ENCODE data around the gene SLX9.
A peak's percentile ranks its signal among the peaks of the same experiment; 100 is the strongest.
"Not testable (repeated sequence)": the region's sequence is repeated elsewhere in the genome, so short reads cannot be mapped to it uniquely, and the experiment has no call there.

Gene SLX9

DNA sequence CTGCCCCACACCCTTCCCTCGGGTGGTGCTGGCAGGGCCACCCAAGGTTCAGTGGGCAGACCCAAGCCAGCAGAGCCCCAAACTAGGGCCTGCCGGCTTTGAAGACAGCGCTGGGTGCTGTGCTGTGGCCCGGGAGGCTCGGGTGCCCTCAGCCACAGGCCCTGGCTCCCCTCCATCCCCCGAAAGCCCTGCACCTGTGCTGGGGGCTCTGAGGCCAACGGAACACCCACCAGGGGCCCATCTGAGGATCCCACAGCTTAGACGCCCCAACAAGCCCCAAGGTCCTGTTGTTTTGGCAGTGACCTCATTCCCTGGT lies 27.7 kb upstream of the SLX9 start:
- TF ChIP-seq ZFX (IDR thresholded peaks at IDR 0.05) = no peak
- TF ChIP-seq, protein P1, sequence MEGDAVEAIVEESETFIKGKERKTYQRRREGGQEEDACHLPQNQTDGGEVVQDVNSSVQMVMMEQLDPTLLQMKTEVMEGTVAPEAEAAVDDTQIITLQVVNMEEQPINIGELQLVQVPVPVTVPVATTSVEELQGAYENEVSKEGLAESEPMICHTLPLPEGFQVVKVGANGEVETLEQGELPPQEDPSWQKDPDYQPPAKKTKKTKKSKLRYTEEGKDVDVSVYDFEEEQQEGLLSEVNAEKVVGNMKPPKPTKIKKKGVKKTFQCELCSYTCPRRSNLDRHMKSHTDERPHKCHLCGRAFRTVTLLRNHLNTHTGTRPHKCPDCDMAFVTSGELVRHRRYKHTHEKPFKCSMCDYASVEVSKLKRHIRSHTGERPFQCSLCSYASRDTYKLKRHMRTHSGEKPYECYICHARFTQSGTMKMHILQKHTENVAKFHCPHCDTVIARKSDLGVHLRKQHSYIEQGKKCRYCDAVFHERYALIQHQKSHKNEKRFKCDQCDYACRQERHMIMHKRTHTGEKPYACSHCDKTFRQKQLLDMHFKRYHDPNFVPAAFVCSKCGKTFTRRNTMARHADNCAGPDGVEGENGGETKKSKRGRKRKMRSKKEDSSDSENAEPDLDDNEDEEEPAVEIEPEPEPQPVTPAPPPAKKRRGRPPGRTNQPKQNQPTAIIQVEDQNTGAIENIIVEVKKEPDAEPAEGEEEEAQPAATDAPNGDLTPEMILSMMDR (conservative IDR thresholded peaks at IDR 0.05) = no peak

DNA sequence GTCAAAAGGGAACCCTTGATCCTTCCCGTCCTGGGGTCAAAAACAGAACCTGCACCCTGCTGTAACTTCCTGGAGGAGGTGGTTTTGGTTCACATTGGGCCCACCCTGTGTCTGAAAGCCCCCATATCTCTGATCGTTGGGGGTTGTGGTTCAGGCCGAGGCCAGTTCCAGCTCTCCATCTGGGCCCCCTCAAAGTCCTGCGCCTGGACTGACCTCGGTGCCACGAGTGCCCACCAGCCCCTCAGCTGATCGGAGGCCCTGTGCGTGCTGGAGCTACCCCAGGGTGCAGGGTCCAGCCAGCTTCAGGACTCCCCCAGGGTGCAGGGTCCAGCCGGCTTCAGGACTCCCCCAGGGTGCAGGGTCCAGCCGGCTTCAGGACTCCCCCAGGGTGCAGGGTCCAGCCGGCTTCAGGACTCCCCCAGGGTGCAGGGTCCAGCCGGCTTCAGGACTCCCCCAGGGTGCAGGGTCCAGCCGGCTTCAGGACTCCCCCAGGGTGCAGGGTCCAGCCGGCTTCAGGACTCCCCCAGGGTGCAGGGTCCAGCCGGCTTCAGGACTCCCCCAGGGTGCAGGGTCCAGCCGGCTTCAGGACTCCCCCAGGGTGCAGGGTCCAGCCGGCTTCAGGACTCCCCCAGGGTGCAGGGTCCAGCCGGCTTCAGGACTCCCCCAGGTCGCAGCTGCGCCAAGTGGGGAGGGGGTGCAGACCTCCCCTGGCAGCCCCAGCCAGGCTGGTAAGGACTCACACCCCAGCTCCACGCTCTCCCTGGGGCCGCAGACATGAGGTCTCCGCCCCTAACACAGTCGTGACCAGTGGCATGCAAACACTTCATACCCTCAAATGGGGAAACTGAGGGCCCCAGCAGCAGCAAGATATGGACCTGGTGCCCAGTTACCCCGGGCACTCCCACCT lies 27.1 kb upstream of the SLX9 start:
- H3K27ac ChIP-seq = not testable (repeated sequence)

More for the DNA sequence above, 27.7 kb upstream of the SLX9 start:
- H3K27ac ChIP-seq = peak overlapping the region; percentile 71; the same call in 1 of the 2 replicates

DNA sequence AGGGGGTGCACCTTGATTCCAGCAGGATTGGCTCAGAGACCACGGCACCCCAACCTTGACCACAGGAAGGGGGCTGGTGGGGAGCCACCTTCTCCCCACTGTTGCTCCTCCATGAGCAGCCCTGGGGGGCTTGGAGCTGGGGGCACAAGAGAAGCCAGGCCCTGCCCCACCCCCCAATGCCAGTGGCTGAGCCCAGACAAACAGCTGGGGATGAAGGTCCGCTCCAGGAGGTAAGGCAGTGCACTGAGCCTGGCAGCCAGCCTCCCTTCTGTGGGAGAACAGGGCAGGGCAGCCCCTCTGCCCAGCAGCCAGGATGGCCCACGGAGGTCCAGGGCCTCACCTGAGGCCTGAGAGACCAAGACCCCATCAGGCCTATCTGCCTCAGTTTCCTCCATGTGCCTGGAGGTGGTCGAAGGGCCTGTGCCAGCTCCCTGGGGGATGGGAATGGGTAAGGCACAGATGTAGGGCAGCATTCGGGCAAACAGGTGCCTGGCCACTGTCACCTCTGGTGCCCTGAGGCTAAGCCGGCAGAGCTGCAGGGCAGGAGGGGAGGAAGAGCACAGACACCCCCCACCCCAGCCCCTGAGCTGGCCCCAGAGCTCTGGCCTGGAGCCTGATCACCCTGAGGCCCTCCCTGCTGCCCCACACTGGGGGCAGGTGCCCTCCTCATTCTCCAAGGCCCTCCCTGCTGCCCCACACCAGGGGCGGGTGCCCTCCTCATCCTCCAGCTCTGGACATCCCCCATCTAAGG lies 26.2 kb upstream of the SLX9 start:
- no peak overlapping the region for H3K27ac ChIP-seq
- TF ChIP-seq, protein P1 (conservative IDR thresholded peaks at IDR 0.05) = no peak

DNA sequence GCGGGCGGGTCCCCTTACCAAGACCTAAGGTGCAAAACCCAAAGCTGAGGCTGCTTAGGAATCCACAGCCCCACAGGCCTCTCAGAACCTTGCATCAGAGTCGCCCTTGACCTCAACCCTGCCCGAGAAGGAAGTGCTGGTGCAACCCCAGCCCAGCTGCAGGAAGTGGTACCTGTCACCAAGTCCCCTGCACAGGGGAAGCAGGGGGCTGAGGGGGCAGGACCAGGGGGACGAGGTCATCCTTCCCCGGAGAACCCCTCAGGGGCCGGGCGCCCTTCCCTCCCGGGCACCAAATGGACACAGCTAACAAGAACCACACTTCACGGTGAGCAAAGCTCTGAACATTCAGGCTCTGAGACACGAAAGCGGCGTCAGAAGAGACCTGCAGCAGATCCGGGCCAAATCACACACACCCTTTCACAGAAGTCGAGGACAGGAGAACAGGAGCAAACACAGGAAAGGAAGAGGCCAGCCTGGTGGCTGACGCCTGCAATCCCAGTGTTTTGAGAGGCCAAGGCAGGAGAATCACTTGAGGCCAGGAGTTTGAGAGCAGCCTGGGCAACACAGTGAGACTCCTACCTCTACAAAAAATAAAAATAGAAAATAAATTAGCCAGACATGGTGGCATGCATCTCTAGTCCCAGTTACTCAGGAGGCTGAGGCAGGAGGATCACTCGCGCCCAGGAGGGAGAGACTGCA lies 25.5 kb upstream of the SLX9 start:
- no peak for TF ChIP-seq ZFX (IDR thresholded peaks at IDR 0.05)
- TF ChIP-seq, protein P1 (conservative IDR thresholded peaks at IDR 0.05) = no peak

DNA sequence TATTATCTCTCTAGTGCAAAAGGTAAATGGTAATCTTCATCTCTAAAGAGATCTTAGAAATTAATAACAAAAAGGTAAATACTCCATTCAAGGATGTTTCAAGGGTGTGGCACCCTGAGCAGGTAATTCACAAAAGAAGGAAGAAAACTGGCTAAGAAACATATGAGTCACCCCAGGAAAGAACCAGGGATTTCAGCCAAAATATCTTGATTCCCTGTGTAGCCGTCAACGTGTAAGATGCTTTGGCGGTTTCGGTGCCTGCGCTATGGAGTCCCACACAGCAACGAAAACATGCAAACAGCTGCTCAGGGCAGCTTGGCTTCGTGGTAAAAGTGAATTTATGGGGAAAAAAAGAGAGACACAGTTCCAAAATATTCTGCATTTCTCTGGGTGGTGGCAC lies 22.9 kb upstream of the SLX9 start:
- no peak overlapping the region for H3K27ac ChIP-seq
- no peak for TF ChIP-seq ZFX (IDR thresholded peaks at IDR 0.05)
- TF ChIP-seq, protein P1 (conservative IDR thresholded peaks at IDR 0.05) = no peak

More for the DNA sequence above, 25.5 kb upstream of the SLX9 start:
- no peak overlapping the region for H3K27ac ChIP-seq

DNA sequence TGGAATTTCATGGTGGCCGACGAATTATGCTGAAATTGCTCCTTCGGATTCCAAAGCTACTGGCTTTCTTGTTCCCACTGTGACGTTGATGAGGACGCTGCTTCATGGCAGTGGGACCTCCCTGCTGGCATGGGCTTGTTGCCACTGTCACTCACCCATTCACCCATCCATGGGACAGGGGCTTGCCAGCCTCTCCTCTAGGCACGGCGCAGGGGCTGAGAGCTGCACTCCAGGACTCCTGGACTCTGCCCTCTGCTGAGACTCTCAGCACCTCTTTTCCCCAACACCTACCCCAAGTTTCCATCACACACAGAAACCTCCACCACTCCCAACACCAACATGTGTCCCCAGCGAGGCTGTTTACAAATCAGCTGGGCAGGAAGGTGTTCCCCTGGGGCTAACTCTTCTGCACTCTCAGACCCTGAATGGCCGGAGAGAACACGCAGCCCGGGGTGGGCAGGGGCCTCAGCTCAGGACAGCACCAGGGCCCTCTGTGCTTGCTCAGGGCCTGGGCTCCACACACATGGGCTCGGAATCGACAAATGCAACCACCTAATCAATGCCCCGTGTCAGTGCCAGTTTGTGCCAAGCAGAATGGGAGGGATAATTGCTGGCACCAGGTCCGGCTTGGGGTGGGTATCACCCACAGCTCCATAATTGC lies 22.3 kb upstream of the SLX9 start:
- H3K27ac ChIP-seq = no peak overlapping the region
- no peak for TF ChIP-seq ZFX (IDR thresholded peaks at IDR 0.05)
- TF ChIP-seq, protein P1 (conservative IDR thresholded peaks at IDR 0.05) = no peak

DNA sequence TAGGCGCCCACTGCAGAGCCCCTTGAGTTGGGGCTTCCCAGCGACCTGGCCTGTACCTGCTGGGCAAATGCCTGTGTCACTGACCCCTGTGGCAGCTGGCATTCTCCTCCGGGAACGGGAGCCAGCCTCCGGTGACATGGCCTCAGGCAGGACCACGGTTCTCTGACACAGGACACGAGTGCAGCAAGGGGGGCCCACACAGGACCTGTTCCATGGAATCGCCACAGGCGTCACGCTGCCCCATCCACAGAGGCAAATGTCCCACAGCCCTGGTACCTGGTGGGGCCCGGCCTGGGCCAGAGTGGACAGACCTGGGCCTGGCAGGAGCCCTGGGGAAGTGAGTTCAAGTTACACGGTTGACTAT lies 21.7 kb upstream of the SLX9 start:
- no peak overlapping the region for H3K27ac ChIP-seq
- TF ChIP-seq ZFX (IDR thresholded peaks at IDR 0.05) = no peak
- TF ChIP-seq, protein P1 (conservative IDR thresholded peaks at IDR 0.05) = no peak

All from C4-2B (cell line).